Activated CD4-positive, CD25-positive, alpha-beta regulatory T cell treated with anti-CD3 and anti-CD28 coated beads, Interleukin-2, amount 50 U/mL, for 72 hours (primary cell): Measurements from ENCODE around the gene DAG1.
A peak's percentile ranks its signal among the peaks of the same experiment; 100 is the strongest.

ENCODE experiments used
- DNase-seq: peaks from one replicate; pipeline ENCODE4 v3.0.0; 2021

The DAG1 gene

DNA sequence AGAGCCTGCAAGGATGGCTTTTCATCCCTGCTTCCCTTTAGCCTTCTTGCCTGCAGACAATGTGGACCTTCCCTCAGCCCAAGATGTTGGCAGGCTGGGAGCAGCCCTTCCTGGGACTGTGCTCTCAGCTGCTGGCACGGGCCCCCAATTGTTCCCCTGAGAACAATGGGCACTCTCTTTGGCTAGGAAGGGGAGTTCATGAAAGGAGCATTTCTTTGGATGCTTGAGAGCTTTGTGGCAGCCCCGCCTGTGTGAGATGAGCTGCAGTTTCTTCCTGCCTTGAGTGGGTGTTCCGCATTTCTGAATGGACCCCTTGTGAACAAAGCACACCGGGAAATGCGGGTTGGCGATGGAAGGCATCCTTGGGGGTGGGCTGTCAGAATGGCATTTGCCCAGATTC is 49.2 kb downstream of the DAG1 start:
- DNase-seq: no peak

DNA sequence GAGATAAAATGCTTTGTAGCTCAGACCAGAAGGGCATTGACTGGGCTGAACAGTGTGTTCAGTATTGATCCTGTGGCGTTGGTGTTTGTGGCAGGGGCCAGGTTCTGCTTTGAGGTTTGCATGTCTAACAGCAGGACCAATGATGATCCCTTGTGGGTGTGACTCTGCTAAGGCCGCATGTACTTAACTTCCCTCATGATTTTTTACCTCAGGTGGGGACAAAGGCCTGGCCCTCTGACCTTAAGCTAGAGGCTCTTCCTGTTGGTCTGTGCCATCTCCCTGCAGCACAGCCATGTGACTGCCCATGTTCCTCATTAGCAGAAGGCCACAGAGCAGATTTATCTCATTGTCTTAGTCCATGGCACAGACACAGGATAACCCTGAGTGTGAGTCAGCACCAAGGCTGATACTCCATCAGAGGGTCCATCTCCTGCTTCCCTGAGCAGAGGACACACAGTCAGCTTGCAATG is 49.9 kb downstream of the DAG1 start:
- no peak for DNase-seq

DNA sequence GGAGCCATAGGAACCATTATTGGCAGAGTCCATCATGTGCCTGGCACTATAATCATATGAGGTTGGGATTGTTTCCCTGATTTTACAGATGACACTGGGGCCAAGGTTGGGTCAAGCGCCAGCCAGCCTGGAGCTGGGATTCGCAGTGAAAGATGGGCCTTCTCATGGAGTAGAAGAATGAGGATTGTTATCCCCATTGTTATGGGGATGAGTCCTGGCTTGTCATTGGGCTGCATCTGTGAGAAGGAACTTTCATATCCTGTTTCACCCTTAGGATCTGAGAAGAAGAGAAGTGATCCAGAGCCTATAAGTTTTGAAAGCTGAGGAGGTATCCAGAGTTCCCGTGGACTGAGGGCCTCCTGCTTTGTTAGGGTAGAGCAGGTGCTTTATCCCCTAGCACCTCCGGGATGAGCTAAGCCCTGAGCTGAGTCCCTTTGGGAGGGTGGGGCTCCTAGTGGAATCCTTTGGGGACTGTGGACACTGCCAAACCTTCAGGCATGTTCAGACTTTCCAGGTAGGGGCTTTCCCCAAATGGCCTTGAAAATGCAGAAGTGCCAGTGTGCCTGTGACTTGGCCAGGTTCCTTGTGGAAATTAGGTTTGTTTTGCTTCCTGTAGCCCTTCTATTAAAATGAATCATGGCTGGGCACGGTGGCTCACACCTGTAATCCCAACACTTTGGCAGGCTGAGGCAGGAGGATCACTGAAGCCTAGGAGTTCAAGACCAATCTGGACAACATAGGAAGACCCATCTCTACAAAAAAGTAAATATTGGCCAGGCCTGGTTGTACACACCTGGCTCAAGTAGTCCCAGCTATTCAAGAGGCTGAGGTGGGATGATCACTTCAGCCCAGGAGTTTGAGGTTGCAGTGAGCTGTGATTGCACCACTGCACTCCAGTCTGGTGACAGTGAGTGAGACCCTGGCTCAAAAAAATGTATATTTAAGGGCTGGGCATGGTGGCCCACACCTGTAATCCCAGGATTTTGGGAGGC is 54.0 kb downstream of the DAG1 start:
- DNase-seq: no peak

- no peak for DNase-seq
Measured at GRCh38 chr3:49529567-49529966, 59.5 kb downstream of the DAG1 start.

- DNase-seq: no peak
Measured at GRCh38 chr3:49530231-49530630, 60.2 kb downstream of the DAG1 start.

DNA sequence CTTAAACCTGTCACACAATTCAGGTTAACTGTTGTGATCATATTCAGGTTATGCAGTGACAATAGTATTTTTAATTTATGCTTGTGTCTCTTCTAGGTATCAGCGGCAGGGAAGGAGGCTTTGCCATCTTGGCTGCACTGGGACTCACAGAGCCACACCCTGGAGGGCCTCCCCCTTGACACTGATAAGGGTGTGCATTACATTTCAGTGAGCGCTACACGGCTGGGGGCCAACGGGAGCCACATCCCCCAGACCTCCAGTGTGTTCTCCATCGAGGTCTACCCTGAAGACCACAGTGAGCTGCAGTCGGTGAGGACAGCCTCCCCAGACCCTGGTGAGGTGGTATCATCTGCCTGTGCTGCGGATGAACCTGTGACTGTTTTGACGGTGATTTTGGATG is 60.6 kb downstream of the DAG1 start:
- no peak for DNase-seq

GRCh38 chr3:49531218-49531617 is 61.2 kb downstream of the DAG1 start:
- no peak for DNase-seq

GRCh38 chr3:49531715-49532114 is 61.6 kb downstream of the DAG1 start:
- no peak for DNase-seq

DNA sequence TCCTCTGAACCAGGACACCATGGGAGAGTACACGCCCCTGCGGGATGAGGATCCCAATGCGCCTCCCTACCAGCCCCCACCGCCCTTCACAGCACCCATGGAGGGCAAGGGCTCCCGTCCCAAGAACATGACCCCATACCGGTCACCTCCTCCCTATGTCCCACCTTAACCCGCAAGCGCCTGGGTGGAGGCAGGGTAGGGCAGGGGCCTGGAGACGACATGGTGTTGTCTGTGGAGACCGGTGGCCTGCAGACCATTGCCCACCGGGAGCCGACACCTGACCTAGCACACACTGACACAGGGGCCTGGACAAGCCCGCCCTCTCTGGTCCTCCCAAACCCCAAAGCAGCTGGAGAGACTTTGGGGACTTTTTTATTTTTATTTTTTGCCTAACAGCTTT is 63.0 kb downstream of the DAG1 start:
- DNase-seq: no peak

GRCh38 chr3:49533786-49534519 is 63.9 kb downstream of the DAG1 start:
- DNase-seq: no peak

GRCh38 chr3:49534581-49535441 is 64.7 kb downstream of the DAG1 start:
- DNase-seq: no peak

GRCh38 chr3:49535971-49536874 is 66.2 kb downstream of the DAG1 start:
- DNase-seq: no peak

DNA sequence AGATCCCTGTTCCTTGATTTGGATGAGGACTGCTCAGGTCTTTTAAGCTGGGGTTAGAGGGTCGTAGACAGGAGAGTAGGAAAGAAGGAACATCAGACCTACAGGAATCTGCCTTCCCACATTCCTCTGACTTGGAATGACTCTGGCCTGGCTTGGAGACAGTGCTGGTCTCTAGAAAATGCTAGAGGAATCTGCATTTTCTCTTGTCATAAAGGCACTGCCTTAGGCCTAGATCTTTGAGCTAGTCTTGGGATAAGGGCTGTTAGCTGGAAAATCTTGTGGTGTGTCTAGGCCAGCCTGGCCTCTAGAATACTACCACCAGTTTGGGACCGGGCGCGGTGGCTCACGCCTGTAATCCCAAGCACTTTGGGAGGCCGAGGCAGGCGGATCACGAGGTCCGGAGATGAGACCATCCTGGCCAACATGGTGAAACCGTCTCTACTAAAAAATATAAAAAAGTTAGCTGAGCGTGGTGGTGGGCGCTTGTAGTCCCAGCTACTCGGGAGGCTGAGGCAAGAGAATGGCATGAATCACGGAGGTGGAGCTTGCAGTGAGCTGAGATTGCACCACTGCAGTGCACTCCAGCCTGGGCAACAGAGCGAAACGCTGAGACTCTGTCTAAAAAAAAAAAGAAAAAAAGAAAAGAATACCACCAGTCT is 66.9 kb downstream of the DAG1 start:
- no peak for DNase-seq

GRCh38 chr3:49539659-49540560 is 69.8 kb downstream of the DAG1 start:
- peak; percentile 97 for DNase-seq

GRCh38 chr3:49552087-49552486 is 82.0 kb downstream of the DAG1 start:
- DNase-seq: no peak

- no peak for DNase-seq
Measured at GRCh38 chr3:49553324-49553691, 83.2 kb downstream of the DAG1 start.

GRCh38 chr3:49553692-49554632 is 83.9 kb downstream of the DAG1 start, which contains the start of gene BSN:
TSS of gene BSN (plus strand) at chr3:49554477. CDS start at chr3:49554603, 126 bp downstream.
- peak; percentile 82 for DNase-seq

DNA sequence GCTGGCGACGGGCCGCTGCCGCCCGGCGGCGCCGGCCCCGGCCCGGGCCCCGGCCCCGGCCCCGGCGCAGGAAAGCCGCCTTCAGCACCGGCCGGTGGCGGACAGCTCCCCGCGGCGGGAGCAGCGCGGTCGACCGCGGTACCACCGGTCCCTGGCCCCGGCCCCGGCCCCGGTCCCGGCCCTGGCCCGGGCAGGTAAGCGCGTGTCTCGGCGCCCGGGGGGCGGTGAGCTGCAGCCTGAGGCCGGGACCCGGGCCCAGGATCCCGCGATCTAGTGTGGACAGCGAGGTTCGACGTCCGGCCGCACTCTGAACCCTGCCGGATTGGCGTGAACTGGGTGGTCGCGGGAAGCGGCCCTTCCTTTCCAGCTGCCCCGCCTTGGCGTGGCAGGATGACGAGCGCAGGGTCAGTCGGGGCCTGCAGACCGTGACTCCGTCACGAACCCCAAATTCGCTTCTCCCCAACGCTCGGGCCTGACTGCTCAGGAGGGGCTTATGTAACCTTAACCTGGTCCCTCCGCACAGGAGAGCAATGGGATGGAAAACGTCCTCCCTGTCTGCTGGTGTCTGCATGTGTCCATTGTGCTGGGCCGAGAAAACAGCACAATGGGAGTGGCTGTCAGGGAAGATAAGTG is 84.7 kb downstream of the DAG1 start:
- DNase-seq: peak; percentile 67
